Stimulated activated naive CD8-positive, alpha-beta T cell treated with anti-CD3 and anti-CD28 coated beads, Interleukin-15, Interleukin-2, amounts not matched to agents 100 ng/mL and 50 ng/mL, for 24 hours (primary cell): ENCODE measurements around the gene CCT7.

Source experiments
- H3K27ac Mint-ChIP-seq: one replicate; pipeline ENCODE4 v1.8.0; 2021; ENCODE audit warnings: mild to moderate bottlenecking, mixed read lengths
- H3K27me3 Mint-ChIP-seq: one replicate; pipeline ENCODE4 v1.8.0; 2021; ENCODE audit warnings: mixed read lengths
- H3K36me3 Mint-ChIP-seq: one replicate; pipeline ENCODE4 v1.8.0; 2021; ENCODE audit warnings: low read depth, mixed read lengths
- H3K4me1 Mint-ChIP-seq: one replicate; pipeline ENCODE4 v1.8.0; 2021; ENCODE audit warnings: low read depth, mixed read lengths
- H3K4me3 Mint-ChIP-seq: one replicate; pipeline ENCODE4 v1.8.0; 2021; ENCODE audit warnings: mild to moderate bottlenecking, mixed read lengths
- H3K9me3 Mint-ChIP-seq: one replicate; pipeline ENCODE4 v1.8.0; 2021; ENCODE audit warnings: mixed read lengths

CCT7 gene

DNA sequence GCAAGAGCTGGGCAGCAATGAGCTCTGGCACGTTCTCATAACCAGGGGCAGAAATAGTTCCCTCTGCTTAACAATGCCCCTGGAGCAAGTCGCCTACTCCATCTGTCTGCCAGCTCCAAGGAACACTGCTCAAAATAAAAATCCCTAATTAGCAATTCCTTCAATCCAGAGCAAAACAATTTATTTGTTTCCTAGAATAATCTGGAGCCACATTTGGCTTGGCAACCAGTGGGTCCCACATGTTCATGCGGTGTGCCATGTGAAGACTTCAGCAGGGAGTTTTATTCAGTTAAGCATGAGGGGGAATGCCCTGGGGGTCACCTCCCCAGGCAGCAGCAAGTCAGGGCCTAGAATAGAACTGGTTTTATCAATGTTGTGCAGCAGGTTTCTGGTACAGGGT is 66.8 kb downstream of the CCT7 start:
- no peak overlapping the region for H3K4me3 Mint-ChIP-seq

DNA sequence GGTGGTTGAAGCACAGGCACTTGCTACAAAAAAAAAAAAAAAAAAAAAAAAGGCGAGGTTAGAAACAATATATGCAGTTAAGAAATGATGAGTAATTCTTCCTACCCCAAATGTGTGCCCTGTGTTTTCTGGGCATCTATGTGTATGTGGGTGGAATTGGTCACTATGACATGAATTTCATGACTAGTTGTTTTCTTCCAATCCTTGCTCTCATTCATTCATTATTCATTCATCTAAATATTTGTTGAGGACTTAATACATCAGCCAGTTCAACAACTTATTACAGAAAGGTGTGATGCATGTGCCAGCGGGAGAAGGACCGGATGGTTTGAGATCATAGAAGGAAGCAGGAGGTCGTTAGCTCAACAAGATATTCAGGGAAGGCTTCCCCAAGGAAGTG is 67.5 kb downstream of the CCT7 start:
- no peaks in the 10 kb centered on the region for H3K9me3 Mint-ChIP-seq
- H3K36me3 Mint-ChIP-seq, result no peaks in the 10 kb centered on the region
- H3K27me3 Mint-ChIP-seq, result peaks cover 45% of the 10 kb centered on the region
- no peak overlapping the region for H3K27ac Mint-ChIP-seq
- no peak overlapping the region for H3K4me3 Mint-ChIP-seq
- H3K4me1 Mint-ChIP-seq, result no peaks in the 10 kb centered on the region

More for the DNA sequence above, 66.8 kb downstream of the CCT7 start:
- Mint-ChIP-seq H3K4me1 (no peaks in the 10 kb centered on the region), H3K9me3 (no peaks in the 10 kb centered on the region), H3K27me3 (peaks cover 52% of the 10 kb centered on the region), H3K36me3 (no peaks in the 10 kb centered on the region), H3K27ac (no peak overlapping the region)
